ENCODE measurements around the gene UGT1A6. TPM values are rescaled to one million over a fixed set of nuclear protein-coding genes. Genes with fewer than 3 reads are reported as not detected.

Gene UGT1A6
- total RNA-seq, 1 donor = not detected

- Histone ChIP-seq H3K4me3 (ENCODE audit: insufficient read depth, low read length) (no peak overlapping the region), H4K20me1 (ENCODE audit: insufficient read depth, low read length) (no peaks in the 10 kb centered on the region), H3K9me3 (ENCODE audit: low read depth, low read length) (no peaks in the 10 kb centered on the region), H3K27me3 (ENCODE audit: insufficient read depth, low read length) (peaks cover 10% of the 10 kb centered on the region), H2AFZ (ENCODE audit: low read length) (no peak overlapping the region), H3K79me2 (ENCODE audit: insufficient read depth, low read length) (no peaks in the 10 kb centered on the region), H3K27ac (ENCODE audit: low read depth, low read length) (no peak overlapping the region), H3K36me3 (ENCODE audit: insufficient read depth, low read length) (no peaks in the 10 kb centered on the region), H3K4me1 (ENCODE audit: insufficient read depth, low read length) (no peaks in the 10 kb centered on the region), H3K4me2 (ENCODE audit: insufficient read depth, low read length) (no peak overlapping the region)
- no peak for TF ChIP-seq CTCF (IDR thresholded peaks at IDR 0.05; ENCODE audit: extremely low read depth, low read depth, low read length)
- DNase-seq (ENCODE audit: insufficient read length, low spot score, missing footprints) = peak; percentile 65
Measured at GRCh38 chr2:233818639-233819621, 126.2 kb downstream of the UGT1A6 start.

GRCh38 chr2:233819884-233820773, 127.4 kb downstream of the UGT1A6 start:
- no peaks in the 10 kb centered on the region for H4K20me1 ChIP-seq (ENCODE audit: insufficient read depth, low read length)
- no peak overlapping the region for H3K4me2 ChIP-seq (ENCODE audit: insufficient read depth, low read length)
- no peak for TF ChIP-seq CTCF (IDR thresholded peaks at IDR 0.05; ENCODE audit: extremely low read depth, low read depth, low read length)
- H3K9me3 ChIP-seq (ENCODE audit: low read depth, low read length) = no peaks in the 10 kb centered on the region
- peak; percentile 65 for DNase-seq (ENCODE audit: insufficient read length, low spot score, missing footprints)
- H3K4me1 ChIP-seq (ENCODE audit: insufficient read depth, low read length) = no peaks in the 10 kb centered on the region
- no peaks in the 10 kb centered on the region for H3K79me2 ChIP-seq (ENCODE audit: insufficient read depth, low read length)
- H3K27me3 ChIP-seq (ENCODE audit: insufficient read depth, low read length) = peaks cover 10% of the 10 kb centered on the region
- H3K36me3 ChIP-seq (ENCODE audit: insufficient read depth, low read length) = no peaks in the 10 kb centered on the region
- H2AFZ ChIP-seq (ENCODE audit: low read length) = no peak overlapping the region
- H3K27ac ChIP-seq (ENCODE audit: low read depth, low read length) = no peak overlapping the region
- H3K4me3 ChIP-seq (ENCODE audit: insufficient read depth, low read length) = no peak overlapping the region

- H3K36me3 ChIP-seq (ENCODE audit: insufficient read depth, low read length) = no peaks in the 10 kb centered on the region
- H3K4me3 ChIP-seq (ENCODE audit: insufficient read depth, low read length) = no peak overlapping the region
- DNase-seq (ENCODE audit: insufficient read length, low spot score, missing footprints) = peak; percentile 72
- H3K4me2 ChIP-seq (ENCODE audit: insufficient read depth, low read length) = no peak overlapping the region
- no peaks in the 10 kb centered on the region for H3K4me1 ChIP-seq (ENCODE audit: insufficient read depth, low read length)
- H3K27me3 ChIP-seq (ENCODE audit: insufficient read depth, low read length) = peaks cover 10% of the 10 kb centered on the region
- H4K20me1 ChIP-seq (ENCODE audit: insufficient read depth, low read length) = no peaks in the 10 kb centered on the region
- H2AFZ ChIP-seq (ENCODE audit: low read length) = no peak overlapping the region
- H3K79me2 ChIP-seq (ENCODE audit: insufficient read depth, low read length) = no peaks in the 10 kb centered on the region
- no peaks in the 10 kb centered on the region for H3K9me3 ChIP-seq (ENCODE audit: low read depth, low read length)
- TF ChIP-seq CTCF (IDR thresholded peaks at IDR 0.05; ENCODE audit: extremely low read depth, low read depth, low read length) = no peak
- no peak overlapping the region for H3K27ac ChIP-seq (ENCODE audit: low read depth, low read length)
Measured at GRCh38 chr2:233820774-233821105, 128.1 kb downstream of the UGT1A6 start.

All from osteoblast (primary cell).